GM21447 (cell line): ENCODE results near the gene HLA-DRA.
A peak's percentile ranks its signal among the peaks of the same experiment; 100 is the strongest.

Source experiments
- ATAC-seq: cut with Tn5 transposase; IDR thresholded peaks from one replicate; pipeline ENCODE4 v1.9.1; 2021; ENCODE audit not compliant: unreplicated experiment

HLA-DRA gene

GRCh38 chr6:32473376-32474348 is 34.0 kb downstream of the HLA-DRA start:
- ATAC-seq: peak; percentile 95

GRCh38 chr6:32475392-32476206 is 35.9 kb downstream of the HLA-DRA start:
- ATAC-seq: no peak

- no peak for ATAC-seq
Observed at GRCh38 chr6:32483968-32484613, 44.4 kb downstream of the HLA-DRA start.

- ATAC-seq: no peak
Observed at GRCh38 chr6:32484614-32484998, 44.9 kb downstream of the HLA-DRA start.

GRCh38 chr6:32488083-32488482 is 48.4 kb downstream of the HLA-DRA start:
- no peak for ATAC-seq

GRCh38 chr6:32491700-32492099 is 52.0 kb downstream of the HLA-DRA start:
- ATAC-seq: no peak

- no peak for ATAC-seq
Observed at GRCh38 chr6:32492351-32492750, 52.7 kb downstream of the HLA-DRA start.
